IPS DF 6.9 (cell line): Measurements from ENCODE around the gene SYN1.

Experiments used
- DNase-seq: peaks from one replicate; pipeline ENCODE4 v3.0.0-alpha.2; 2013; ENCODE audit warnings: low read depth, low spot score
- H3K27ac ChIP-seq: one replicate; pipeline ENCODE4 v1.5.1; 2013; ENCODE audit warnings: low read length, control low read depth
- H3K27me3 ChIP-seq: 2 replicates; pipeline ENCODE4 v1.6.1; 2013; ENCODE audit warnings: mild to moderate bottlenecking, low read length; ENCODE audit not compliant: control insufficient read depth, insufficient read depth
- H3K36me3 ChIP-seq: 2 replicates; pipeline ENCODE4 v1.6.1; 2013; ENCODE audit warnings: low read length; ENCODE audit not compliant: control insufficient read depth, insufficient read depth
- H3K4me1 ChIP-seq: 2 replicates; pipeline ENCODE4 v1.6.1; 2013; ENCODE audit warnings: low read length; ENCODE audit not compliant: control insufficient read depth, insufficient read depth
- H3K4me3 ChIP-seq: 2 replicates; pipeline ENCODE4 v1.5.1; 2013; ENCODE audit warnings: mild to moderate bottlenecking, low read length
- H3K9me3 ChIP-seq: 2 replicates; pipeline ENCODE4 v1.6.1; 2013; ENCODE audit warnings: low read length, inconsistent platforms; ENCODE audit not compliant: control insufficient read depth, insufficient read depth
- WGBS: extraction: QIAGEN DNeasy Blood & Tissue Kit; methylation state at CpG from one replicate; pipeline ENCODE4 v1.1.7; 2013; ENCODE audit warnings: mixed read lengths, missing lambda C conversion rate; ENCODE audit not compliant: insufficient read length, insufficient coverage; 5-methylcytosine and 5-hydroxymethylcytosine counted together

The SYN1 gene

DNA sequence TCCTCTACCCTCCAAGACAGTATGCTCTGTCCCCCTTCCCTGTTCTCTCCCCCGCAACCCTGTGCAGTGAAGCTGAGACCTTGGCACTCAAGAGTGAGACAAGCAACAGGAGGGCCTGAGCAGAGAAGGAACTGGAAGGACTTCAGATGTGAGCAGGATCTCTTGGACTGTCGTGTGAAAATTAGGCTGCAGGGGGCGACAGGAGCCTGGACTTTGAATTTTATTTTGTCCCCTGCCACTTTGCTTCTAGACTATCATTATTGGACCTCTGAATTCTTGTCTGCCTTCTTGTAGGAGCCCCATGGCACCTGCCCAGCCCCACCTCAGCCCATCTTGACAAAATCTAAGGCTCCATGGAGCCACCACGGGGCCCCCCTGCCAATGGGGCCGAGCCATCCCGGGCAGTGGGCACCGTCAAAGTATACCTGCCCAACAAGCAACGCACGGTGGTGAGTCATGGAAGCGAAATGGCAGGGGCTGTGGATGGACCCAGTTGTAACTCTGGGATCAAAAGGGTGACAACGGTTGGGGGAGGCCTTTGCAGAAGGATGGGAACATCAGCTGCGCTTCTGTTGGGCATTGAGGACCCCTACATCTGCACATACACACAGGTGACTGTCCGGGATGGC lies 56.9 kb downstream of the SYN1 start:
- H3K4me1 ChIP-seq: no peaks in the 10 kb centered on the region; the same call in 1 of the 2 replicates
- no peaks in the 10 kb centered on the region for H3K27me3 ChIP-seq
- H3K4me3 ChIP-seq: no peak overlapping the region
- no peak for DNase-seq
- H3K9me3 ChIP-seq: no peaks in the 10 kb centered on the region
- no CpG with 5 or more reads among the region's 13 CpGs for WGBS
- no peak overlapping the region for H3K27ac ChIP-seq
- H3K36me3 ChIP-seq: peaks cover 4% of the 10 kb centered on the region; the same call in 1 of the 2 replicates

DNA sequence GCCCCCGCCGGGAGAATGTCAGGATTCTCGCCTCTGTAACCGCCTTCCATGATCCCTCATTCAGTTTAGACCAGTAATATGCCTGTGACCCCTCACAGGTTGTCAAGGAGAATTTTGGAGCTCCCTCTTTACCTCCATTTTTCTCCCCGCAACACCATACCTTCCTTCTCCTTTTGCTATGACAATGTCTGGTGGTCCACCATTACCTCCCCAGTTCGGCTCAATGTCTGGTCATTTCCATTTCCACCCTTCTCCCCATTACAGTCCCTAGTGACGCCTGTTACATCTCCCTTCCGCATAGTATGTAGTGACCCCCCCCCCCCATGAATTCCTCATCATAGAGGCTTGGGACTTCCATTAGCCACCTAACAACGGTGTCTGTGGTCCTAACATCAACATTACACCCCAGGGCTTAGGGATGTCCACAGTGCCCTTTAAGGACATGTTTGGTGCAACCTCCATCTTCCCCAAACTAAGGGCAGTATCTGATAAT lies 58.0 kb downstream of the SYN1 start:
- DNase-seq: no peak
- Histone ChIP-seq H3K9me3 (no peaks in the 10 kb centered on the region), H3K27ac (no peak overlapping the region), H3K4me1 (no peaks in the 10 kb centered on the region; the same call in 1 of the 2 replicates), H3K36me3 (peaks cover 2% of the 10 kb centered on the region; the same call in 1 of the 2 replicates), H3K27me3 (no peaks in the 10 kb centered on the region), H3K4me3 (peak overlapping the region; percentile 79; the same call in 1 of the 2 replicates)
- no CpG with 5 or more reads among the region's 9 CpGs for WGBS

DNA sequence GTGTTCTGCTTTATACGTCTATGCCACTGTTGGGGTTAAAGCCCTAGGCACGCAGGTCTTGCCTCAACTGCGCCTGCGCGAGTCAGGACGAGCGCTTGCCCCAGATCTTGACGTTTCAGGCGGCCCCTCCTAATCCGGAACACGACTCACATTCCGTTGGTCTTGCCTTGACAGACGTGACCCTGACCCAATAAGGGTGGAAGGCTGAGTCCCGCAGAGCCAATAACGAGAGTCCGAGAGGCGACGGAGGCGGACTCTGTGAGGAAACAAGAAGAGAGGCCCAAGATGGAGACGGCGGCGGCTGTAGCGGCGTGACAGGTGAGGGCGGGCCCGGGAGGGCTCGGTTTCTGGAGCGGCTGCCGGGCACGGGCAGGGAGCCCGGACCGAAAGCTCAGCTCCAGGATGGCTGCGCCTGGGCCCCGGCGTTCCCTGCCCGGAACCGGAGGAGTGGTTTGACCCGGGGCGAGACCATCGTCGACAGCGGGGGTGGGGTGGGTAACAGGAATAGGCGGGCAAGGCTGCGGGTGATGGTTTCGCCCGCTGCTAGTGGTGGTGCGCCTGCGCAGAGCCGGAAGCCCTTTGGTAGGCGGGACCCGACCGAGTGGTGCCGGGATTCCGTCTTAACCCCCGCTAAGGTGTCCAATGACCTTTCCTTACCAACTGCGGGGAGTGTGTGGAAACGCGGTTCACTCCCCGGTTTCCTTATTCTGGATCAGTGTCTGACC lies 58.6 kb downstream of the SYN1 start, which contains the start of gene ARAF:
Gene ARAF (plus strand): TSS at position 272 of the 725 bp plus-strand sequence. CDS start 1,763 bp downstream, outside the sequence.
- Histone ChIP-seq H3K4me3 (peak within 1 kb of the TSS; percentile 79; the same call in 1 of the 2 replicates), H3K9me3 (no peaks in the 10 kb centered on the region), H3K27me3 (no peaks in the 10 kb centered on the region), H3K4me1 (no peaks in the 10 kb centered on the region; the same call in 1 of the 2 replicates), H3K27ac (no peak within 1 kb of the TSS), H3K36me3 (peaks cover 2% of the 10 kb centered on the region; the same call in 1 of the 2 replicates)
- DNase-seq: peak; percentile 93
- WGBS: no CpG with 5 or more reads among the region's 59 CpGs

DNA sequence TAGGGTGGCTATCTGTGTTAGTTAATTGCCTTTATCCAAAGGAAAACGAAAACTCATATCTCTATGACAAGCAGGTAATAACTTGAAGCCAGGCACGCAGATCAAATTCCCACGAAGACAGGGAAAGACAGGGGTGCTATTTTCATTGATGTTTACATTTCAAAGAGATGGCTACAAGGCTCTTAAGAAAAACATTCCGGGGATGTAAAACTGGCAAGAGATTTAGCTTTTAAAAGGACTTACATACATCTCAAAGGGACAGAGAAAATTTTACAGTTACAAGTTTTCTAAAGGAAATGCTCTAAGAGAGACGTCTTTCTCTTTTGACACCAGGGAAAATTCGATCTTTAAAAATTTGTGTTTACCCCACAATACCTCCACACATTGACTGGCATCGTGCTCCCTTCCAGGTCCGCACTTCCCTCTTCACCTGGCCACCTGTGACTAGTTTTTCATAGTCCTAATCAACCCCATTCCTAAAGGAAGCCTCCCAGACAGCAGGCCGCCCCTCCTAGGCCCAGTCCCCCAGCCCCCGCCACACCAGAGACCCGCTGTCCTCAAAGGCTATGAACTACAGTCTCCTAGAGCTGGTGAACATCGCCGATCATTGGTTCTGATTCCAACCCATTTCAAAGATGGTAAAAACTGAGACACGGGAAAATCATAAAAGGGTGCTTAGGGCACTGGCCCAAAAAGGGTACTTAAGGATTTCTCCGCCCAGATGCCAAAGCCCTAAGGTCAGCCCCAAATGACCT lies 59.3 kb downstream of the SYN1 start:
- H3K9me3 ChIP-seq: no peaks in the 10 kb centered on the region
- no peak for DNase-seq
- no peaks in the 10 kb centered on the region; the same call in 1 of the 2 replicates for H3K4me1 ChIP-seq
- no peaks in the 10 kb centered on the region for H3K27me3 ChIP-seq
- H3K27ac ChIP-seq: no peak overlapping the region
- peaks cover 2% of the 10 kb centered on the region; the same call in 1 of the 2 replicates for H3K36me3 ChIP-seq
- H3K4me3 ChIP-seq: peak overlapping the region; percentile 12; the same call in 1 of the 2 replicates
- WGBS: no CpG with 5 or more reads among the region's 15 CpGs

DNA sequence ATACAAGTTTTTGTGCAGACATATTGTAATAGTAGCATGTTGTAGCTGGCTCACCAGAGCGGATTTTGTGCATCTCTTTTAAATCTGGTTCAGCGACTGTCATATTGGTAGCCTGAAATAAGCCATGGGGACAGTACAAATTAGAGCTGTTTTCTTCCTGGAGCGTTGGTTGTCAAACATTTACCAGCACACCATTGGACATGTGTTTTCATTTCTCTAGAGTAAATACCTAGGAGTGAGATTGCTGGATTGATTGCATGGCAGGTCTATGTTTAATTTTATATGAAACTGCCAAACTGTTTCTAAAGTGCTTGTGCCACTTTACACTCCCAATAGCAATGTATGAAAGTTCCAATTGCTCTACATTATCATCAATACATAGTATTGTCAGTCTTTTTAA lies 61.2 kb downstream of the SYN1 start:
- H3K36me3 ChIP-seq: peaks cover 2% of the 10 kb centered on the region; the same call in 1 of the 2 replicates
- no peaks in the 10 kb centered on the region for H3K9me3 ChIP-seq
- DNase-seq: no peak
- no peaks in the 10 kb centered on the region for H3K27me3 ChIP-seq
- no peak overlapping the region for H3K27ac ChIP-seq
- H3K4me1 ChIP-seq: no peaks in the 10 kb centered on the region; the same call in 1 of the 2 replicates
- no peak overlapping the region for H3K4me3 ChIP-seq
- no CpG with 5 or more reads among the region's 3 CpGs for WGBS

DNA sequence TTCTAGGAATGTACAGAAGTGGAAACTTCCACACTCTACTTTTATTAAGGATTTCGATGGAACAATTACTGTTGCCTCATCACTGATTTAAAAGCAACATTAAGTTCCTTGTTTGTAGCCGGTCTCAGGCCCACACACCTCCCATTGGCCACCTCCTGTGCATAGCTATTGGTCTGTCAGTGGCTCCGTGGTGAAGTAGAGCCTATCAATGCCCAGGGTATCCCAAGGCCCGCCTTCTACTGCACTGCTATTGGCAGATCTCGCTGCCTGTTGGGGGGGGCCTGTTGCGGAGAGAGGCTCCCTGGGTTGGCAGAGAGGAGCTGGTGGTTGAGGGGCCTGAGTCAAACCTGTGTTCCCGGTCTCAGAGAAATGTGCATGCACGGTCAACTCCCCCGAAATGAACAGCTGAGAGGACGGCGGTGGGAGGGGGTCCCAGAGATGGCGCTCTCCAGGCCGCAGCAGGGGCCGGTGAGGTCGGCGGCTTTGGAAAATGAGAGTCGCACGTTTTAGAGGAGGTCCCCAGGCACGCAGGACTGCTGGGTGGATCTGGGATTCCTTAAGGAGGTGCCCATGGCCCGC lies 63.5 kb downstream of the SYN1 start:
- no peaks in the 10 kb centered on the region for H3K4me1 ChIP-seq
- H3K27ac ChIP-seq: no peak overlapping the region
- no peaks in the 10 kb centered on the region for H3K36me3 ChIP-seq
- H3K9me3 ChIP-seq: no peaks in the 10 kb centered on the region
- H3K27me3 ChIP-seq: no peaks in the 10 kb centered on the region
- WGBS: no CpG with 5 or more reads among the region's 20 CpGs
- peak overlapping the region; percentile 59; the same call in 1 of the 2 replicates for H3K4me3 ChIP-seq
- DNase-seq: no peak

DNA sequence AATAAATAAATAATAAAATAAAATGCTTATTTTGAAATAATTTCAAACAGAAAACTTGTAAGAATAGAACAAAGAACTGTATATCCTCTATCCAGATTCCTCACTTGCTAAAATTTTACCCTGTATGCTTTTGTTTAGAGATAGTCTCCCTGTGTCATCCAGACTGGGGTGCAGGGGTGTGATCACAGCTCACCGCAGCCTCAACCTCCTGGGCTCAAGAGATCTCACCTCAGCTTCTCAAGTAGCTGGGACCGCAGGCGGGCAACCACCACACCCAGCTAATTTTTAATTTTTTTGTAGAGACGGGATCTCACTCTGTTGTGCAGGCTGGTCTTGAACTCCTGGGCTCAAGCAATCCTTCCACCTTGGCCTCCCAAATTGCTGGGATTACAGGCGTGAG lies 76.2 kb downstream of the SYN1 start:
- no peak for DNase-seq
- no peaks in the 10 kb centered on the region for H3K4me1 ChIP-seq
- no CpG with 5 or more reads among the region's 5 CpGs for WGBS
- H3K27me3 ChIP-seq: no peaks in the 10 kb centered on the region
- no peak overlapping the region for H3K27ac ChIP-seq
- no peak overlapping the region for H3K4me3 ChIP-seq
- H3K36me3 ChIP-seq: no peaks in the 10 kb centered on the region
- no peaks in the 10 kb centered on the region for H3K9me3 ChIP-seq

DNA sequence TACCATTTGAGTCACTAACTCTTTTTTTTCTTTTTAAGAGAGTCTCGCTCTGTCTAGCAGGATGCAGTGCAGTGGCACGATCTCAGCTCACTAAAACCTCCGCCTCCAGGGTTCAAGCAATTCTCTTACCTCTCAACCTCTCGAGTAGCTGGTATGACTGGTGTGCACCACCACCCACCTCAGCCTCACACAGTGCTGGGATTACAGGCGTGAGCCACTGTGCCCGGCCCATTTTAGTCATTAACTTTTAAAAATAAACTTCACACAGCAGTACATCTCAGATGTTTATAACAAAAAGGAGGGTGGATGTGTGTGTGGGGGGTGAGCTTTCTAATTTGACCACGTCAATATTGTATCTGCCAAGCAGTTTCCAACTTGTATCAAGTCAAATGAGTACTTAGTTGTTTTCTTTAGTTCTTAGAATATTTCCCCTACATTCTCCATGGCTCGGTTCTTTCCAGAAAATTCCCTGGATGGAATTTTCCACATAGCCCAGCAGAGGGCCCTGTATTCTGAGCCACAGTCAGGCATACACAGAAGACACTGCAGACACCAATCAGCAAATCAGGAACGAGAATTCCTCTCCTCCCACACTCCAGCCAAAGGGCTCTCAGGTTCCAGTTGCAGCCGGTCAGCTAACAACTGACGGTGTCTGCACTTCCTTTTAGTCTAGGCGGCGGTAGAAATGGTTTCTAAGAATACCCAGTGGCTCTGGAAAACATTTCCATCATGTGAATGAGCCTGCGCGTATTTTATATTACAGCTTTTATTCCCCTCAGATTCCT lies 78.7 kb downstream of the SYN1 start:
- Histone ChIP-seq H3K4me1 (no peaks in the 10 kb centered on the region), H3K27ac (no peak overlapping the region), H3K36me3 (no peaks in the 10 kb centered on the region), H3K27me3 (no peaks in the 10 kb centered on the region), H3K9me3 (no peaks in the 10 kb centered on the region), H3K4me3 (no peak overlapping the region)
- peak; percentile 47 for DNase-seq
- WGBS: no CpG with 5 or more reads among the region's 15 CpGs

DNA sequence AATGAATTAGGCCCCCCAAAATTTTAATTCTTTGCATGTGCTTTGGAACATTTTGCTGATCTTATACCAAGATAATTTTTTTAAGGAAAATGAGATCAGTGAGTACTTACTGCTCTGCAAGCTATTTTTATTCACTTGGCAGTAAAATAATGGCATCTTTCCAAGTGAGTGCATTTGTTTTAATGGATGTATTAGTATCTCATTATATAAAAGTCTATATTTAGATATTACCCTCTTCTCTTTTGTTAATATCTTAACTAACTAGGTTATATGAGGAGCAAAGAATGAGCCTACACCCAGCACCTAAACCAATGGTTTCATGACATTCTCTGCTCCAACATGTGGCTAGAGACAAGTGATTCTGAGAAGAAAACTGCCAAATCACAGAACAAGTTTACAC lies 79.8 kb downstream of the SYN1 start:
- Histone ChIP-seq H3K36me3 (no peaks in the 10 kb centered on the region), H3K27ac (no peak overlapping the region), H3K4me3 (no peak overlapping the region), H3K4me1 (no peaks in the 10 kb centered on the region), H3K9me3 (no peaks in the 10 kb centered on the region), H3K27me3 (no peaks in the 10 kb centered on the region)
- DNase-seq: no peak
